PC-9 (cell line): ENCODE measurements around the gene VOPP1. TPM values are rescaled to one million over a fixed set of nuclear protein-coding genes. Genes with fewer than 3 reads are reported as not detected.

Source experiments
- BruUV-seq: library from RNA; stranded (reverse); fragments of 400-500 nt; replicated peaks from 2 replicates; lab custom pipeline; 2021; lab: Mats Ljungman, UMichigan
- CTCF ChIA-PET: fragments of 300-600 bp; sonication (Branson Sonifier 250); formaldehyde crosslinking; loops from one replicate; lab custom pipeline; 2022; ENCODE audit warnings: antibody characterized with exemption; lab: Charles Lee
- POLR2A ChIA-PET: fragments of 300-600 bp; sonication (Branson Sonifier 250); formaldehyde crosslinking; loops from one replicate; lab custom pipeline; 2022; ENCODE audit warnings: antibody characterized with exemption; ENCODE audit not compliant: unreplicated experiment; lab: Charles Lee
- DNase-seq, 2 experiments: peaks; one replicate each; pipeline versions ENCODE4 v3.0.0 to v3.0.0-alpha.2; 2015 to 2022; ENCODE audit warnings: mixed read lengths in 1 of 2
- H2AFZ ChIP-seq: fragments of 200-600 bp; sonication (generic); 2 replicates; pipeline ENCODE4 v1.8.1; 2017; ENCODE audit warnings: antibody characterized with exemption
- H3F3A ChIP-seq: fragments of 200-600 bp; sonication (generic); 2 replicates; pipeline ENCODE4 v1.8.1; 2017; ENCODE audit warnings: antibody characterized with exemption, mild to moderate bottlenecking, low read depth; ENCODE audit not compliant: insufficient read depth
- H3K27ac ChIP-seq: fragments of 200-600 bp; sonication (generic); 2 replicates; pipeline ENCODE4 v1.6.1; 2016; ENCODE audit warnings: mixed run types
- H3K27me3 ChIP-seq: fragments of 200-600 bp; sonication (generic); 2 replicates; pipeline ENCODE4 v1.6.1; 2016; ENCODE audit warnings: low read depth, mixed run types; ENCODE audit not compliant: insufficient read depth
- H3K36me3 ChIP-seq: fragments of 200-600 bp; sonication (generic); 2 replicates; pipeline ENCODE4 v1.6.1; 2016; ENCODE audit warnings: low read depth, mixed run types
- H3K4me1 ChIP-seq: fragments of 200-600 bp; sonication (generic); replicated peaks from 2 replicates; pipeline ENCODE4 v1.6.1; 2016; ENCODE audit warnings: mixed run types; ENCODE audit not compliant: insufficient read depth
- H3K4me2 ChIP-seq: fragments of 200-600 bp; sonication (generic); 2 replicates; pipeline ENCODE4 v1.6.1; 2017; ENCODE audit warnings: mixed run types
- H3K4me3 ChIP-seq: fragments of 200-600 bp; sonication (generic); 2 replicates; pipeline ENCODE4 v1.6.1; 2016; ENCODE audit warnings: mixed run types
- H3K79me2 ChIP-seq: fragments of 200-600 bp; sonication (generic); 2 replicates; pipeline ENCODE4 v1.6.1; 2017; ENCODE audit warnings: low read depth, mixed run types
- H3K9me2 ChIP-seq: fragments of 200-600 bp; sonication (generic); 2 replicates; pipeline ENCODE4 v1.8.1; 2017; ENCODE audit warnings: mild to moderate bottlenecking; ENCODE audit not compliant: insufficient read depth
- H3K9me3 ChIP-seq: fragments of 200-600 bp; sonication (generic); 2 replicates; pipeline ENCODE4 v1.8.1; 2016; ENCODE audit warnings: low read depth; ENCODE audit not compliant: insufficient read depth
- H4K20me1 ChIP-seq: fragments of 200-600 bp; sonication (generic); 2 replicates; pipeline ENCODE4 v1.8.1; 2017; ENCODE audit not compliant: insufficient read depth
- EZH2 ChIP-seq: fragments of 200-600 bp; sonication (generic); IDR thresholded peaks from 2 replicates; pipeline ENCODE4 v1.8.0; 2017; ENCODE audit warnings: antibody characterized with exemption, low read depth
- intact Hi-C: fragments of 100-400 bp; cut with micrococcal nuclease; formaldehyde crosslinking; loops from one replicate; pipeline ENCODE4 v1.10.0; 2022; ENCODE audit not compliant: unreplicated experiment
- total RNA-seq: library from RNA; stranded (reverse); gene quantifications from 2 replicates; pipeline ENCODE4 v1.2.3, GENCODE V29; 2021
- TF ChIP-seq, protein P1 (sequence below): fragments of 200-600 bp; sonication (generic); conservative IDR thresholded peaks from 2 replicates; pipeline ENCODE4 v1.6.1; 2017; ENCODE audit warnings: mixed run types, antibody characterized with exemption, mild to moderate bottlenecking, moderate library complexity

Gene VOPP1
- total RNA-seq, 1 experiment from 2014 or later: 207 TPM

- no peaks in the 10 kb centered on the region for H3K9me2 ChIP-seq
- no peak overlapping the region for H3K4me2 ChIP-seq
- no peak overlapping the region for H3K27ac ChIP-seq
- no peak for DNase-seq
- no peaks in the 10 kb centered on the region for H3K36me3 ChIP-seq
- BruUV-seq: no TSS peak
- CTCF ChIA-PET: no interaction called here
- intact Hi-C loops: no loop called here
- no peak for TF ChIP-seq EZH2
- TF ChIP-seq, protein P1, sequence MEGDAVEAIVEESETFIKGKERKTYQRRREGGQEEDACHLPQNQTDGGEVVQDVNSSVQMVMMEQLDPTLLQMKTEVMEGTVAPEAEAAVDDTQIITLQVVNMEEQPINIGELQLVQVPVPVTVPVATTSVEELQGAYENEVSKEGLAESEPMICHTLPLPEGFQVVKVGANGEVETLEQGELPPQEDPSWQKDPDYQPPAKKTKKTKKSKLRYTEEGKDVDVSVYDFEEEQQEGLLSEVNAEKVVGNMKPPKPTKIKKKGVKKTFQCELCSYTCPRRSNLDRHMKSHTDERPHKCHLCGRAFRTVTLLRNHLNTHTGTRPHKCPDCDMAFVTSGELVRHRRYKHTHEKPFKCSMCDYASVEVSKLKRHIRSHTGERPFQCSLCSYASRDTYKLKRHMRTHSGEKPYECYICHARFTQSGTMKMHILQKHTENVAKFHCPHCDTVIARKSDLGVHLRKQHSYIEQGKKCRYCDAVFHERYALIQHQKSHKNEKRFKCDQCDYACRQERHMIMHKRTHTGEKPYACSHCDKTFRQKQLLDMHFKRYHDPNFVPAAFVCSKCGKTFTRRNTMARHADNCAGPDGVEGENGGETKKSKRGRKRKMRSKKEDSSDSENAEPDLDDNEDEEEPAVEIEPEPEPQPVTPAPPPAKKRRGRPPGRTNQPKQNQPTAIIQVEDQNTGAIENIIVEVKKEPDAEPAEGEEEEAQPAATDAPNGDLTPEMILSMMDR: no peak
- H4K20me1 ChIP-seq: no peaks in the 10 kb centered on the region
- H3K9me3 ChIP-seq: no peaks in the 10 kb centered on the region
- peaks cover 4% of the 10 kb centered on the region for H3K4me1 ChIP-seq
- no peaks in the 10 kb centered on the region for H3K79me2 ChIP-seq
- no peaks in the 10 kb centered on the region for H3F3A ChIP-seq
- H3K4me3 ChIP-seq: no peak overlapping the region
- POLR2A ChIA-PET: interaction anchor here (0.7 kb wide), 1 partner anchor 22 kb away, joined by 5 read pairs; no protein-coding TSS in a partner anchor
- H2AFZ ChIP-seq: no peak overlapping the region
- H3K27me3 ChIP-seq: no peaks in the 10 kb centered on the region
Observed at GRCh38 chr7:55594870-55595269, 22.6 kb upstream of the VOPP1 start.

- no peak overlapping the region for H3K4me3 ChIP-seq
- POLR2A ChIA-PET: no interaction called here
- no peaks in the 10 kb centered on the region for H3K9me2 ChIP-seq
- intact Hi-C loops: no loop called here
- TF ChIP-seq, protein P1: no peak
- no peak for TF ChIP-seq EZH2
- CTCF ChIA-PET: no interaction called here
- H3K36me3 ChIP-seq: no peaks in the 10 kb centered on the region
- H3K79me2 ChIP-seq: no peaks in the 10 kb centered on the region
- peaks cover 4% of the 10 kb centered on the region for H3K4me1 ChIP-seq
- H3K27ac ChIP-seq: no peak overlapping the region
- BruUV-seq: no TSS peak
- H2AFZ ChIP-seq: no peak overlapping the region
- H3F3A ChIP-seq: no peaks in the 10 kb centered on the region
- DNase-seq: no peak
- H4K20me1 ChIP-seq: no peaks in the 10 kb centered on the region
- H3K4me2 ChIP-seq: no peak overlapping the region
- H3K27me3 ChIP-seq: no peaks in the 10 kb centered on the region
- H3K9me3 ChIP-seq: no peaks in the 10 kb centered on the region
Observed at GRCh38 chr7:55594414-55594813, 22.1 kb upstream of the VOPP1 start.

GRCh38 chr7:55593515-55594318 is 21.4 kb upstream of the VOPP1 start:
- Histone ChIP-seq H3K9me2 (no peaks in the 10 kb centered on the region), H3K79me2 (no peaks in the 10 kb centered on the region), H3K36me3 (no peaks in the 10 kb centered on the region), H3F3A (no peaks in the 10 kb centered on the region), H3K4me3 (no peak overlapping the region), H3K27me3 (no peaks in the 10 kb centered on the region), H3K27ac (no peak overlapping the region), H2AFZ (no peak overlapping the region), H4K20me1 (no peaks in the 10 kb centered on the region), H3K4me2 (no peak overlapping the region), H3K9me3 (no peaks in the 10 kb centered on the region), H3K4me1 (peaks cover 4% of the 10 kb centered on the region)
- TF ChIP-seq, protein P1: peak; percentile 100
- TF ChIP-seq EZH2: no peak
- intact Hi-C loops: no loop called here
- CTCF ChIA-PET: interaction anchor here (0.6 to 1.2 kb wide), 4 partner anchors 10 to 90 kb away, joined by 3 to 8 read pairs (median 6); no protein-coding TSS in a partner anchor
- peak; percentile 77 to 82 for DNase-seq
- no TSS peak for BruUV-seq
- POLR2A ChIA-PET: no interaction called here
